ENCODE measurements around the gene PLB1.
A peak's percentile ranks its signal among the peaks of the same experiment; 100 is the strongest.

The PLB1 gene

DNA sequence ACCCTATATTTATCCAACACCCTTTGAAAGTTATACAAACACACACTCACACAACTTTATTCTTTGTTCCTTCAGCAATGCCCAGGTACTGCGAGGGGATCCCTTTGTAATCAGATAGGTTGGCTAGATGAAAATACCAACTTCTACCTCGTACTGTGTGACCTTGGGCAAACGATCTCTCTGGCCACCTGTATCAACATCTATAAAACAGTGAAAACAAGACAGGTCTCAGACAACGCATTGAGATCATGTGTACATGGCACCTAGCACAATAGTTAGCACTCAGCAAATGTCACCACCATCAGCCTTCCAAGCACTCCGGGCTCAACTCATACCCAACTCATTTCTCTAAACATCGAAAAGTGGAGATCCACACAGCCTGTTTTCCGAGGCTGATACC is 137.3 kb downstream of the PLB1 start:
- no peak for DNase-seq (ENCODE audit: low read depth in 1 of 2, low spot score in 1 of 2)
- no peak for TF ChIP-seq JUND (IDR thresholded peaks at IDR 0.05; ENCODE audit: low read depth)
- in situ Hi-C loops (cut with HindIII; ENCODE audit: low pct_unique_long_range_greater_than_20kb, low sequenced_read_pairs), result no loop called here

DNA sequence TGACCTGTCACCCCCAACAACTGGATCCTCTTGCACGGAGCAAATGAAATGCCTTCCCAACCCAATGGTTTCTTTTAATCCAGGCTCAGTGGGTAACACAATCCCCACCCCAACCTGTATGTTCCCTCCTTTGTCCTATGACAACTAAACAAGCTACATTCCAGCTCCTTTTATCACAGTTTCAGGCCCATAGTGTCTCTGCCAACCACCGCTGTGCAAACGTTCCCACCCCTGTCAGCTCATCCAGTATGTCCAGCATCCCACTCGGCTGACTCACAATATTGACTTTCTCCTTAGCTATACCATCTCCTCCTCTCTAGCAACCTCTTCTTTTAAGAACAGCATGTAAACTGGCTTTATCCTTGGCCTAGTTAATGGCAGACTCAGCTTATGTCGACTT is 137.9 kb downstream of the PLB1 start:
- no peak for TF ChIP-seq JUND (IDR thresholded peaks at IDR 0.05; ENCODE audit: low read depth)
- no peak for DNase-seq (ENCODE audit: low read depth in 1 of 2, low spot score in 1 of 2)
- in situ Hi-C loops (cut with HindIII; ENCODE audit: low pct_unique_long_range_greater_than_20kb, low sequenced_read_pairs), result no loop called here

DNA sequence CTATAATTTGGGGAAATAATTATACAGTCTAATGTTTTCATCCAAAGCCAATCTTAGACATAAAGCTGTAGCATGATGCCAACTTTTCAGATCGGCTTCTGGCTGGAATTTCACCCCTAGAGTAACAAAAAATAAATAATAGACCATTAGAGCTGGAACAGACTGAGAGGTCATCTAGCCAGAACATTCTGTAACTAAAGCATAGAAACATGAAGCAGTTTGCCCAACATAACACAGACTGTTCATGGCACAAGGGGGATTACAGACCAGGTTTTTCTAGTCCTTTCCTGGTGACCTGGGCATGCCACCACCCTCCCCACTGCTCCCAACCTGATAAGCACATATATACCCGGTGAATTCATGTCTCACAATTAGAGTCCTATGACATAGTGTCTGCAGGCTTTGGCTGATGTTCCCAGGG is 139.3 kb downstream of the PLB1 start:
- no peak for TF ChIP-seq JUND (IDR thresholded peaks at IDR 0.05; ENCODE audit: low read depth)
- in situ Hi-C loops (cut with HindIII; ENCODE audit: low pct_unique_long_range_greater_than_20kb, low sequenced_read_pairs), result no loop called here
- DNase-seq (ENCODE audit: low read depth in 1 of 2, low spot score in 1 of 2), result no peak

DNA sequence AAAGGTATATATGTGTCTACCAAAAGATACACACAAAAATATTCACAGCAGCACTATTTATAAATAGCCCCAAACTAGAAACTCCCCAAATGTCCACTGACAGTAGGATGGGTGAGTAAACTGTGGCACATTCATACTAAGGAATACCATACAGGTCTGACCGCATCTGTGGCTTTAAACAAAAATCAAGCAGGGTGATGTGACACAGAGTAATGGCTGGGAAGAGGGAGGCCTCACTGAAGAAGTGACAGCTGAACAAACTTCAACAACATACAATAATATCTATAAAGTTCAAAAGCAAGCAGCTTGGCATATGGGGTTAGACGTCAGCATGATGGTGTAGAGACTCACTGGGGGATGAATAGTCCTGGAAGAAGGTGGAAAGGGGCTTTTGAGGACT is 140.6 kb downstream of the PLB1 start:
- in situ Hi-C loops (cut with HindIII; ENCODE audit: low pct_unique_long_range_greater_than_20kb, low sequenced_read_pairs), result no loop called here
- no peak for TF ChIP-seq JUND (IDR thresholded peaks at IDR 0.05; ENCODE audit: low read depth)
- DNase-seq (ENCODE audit: low read depth in 1 of 2, low spot score in 1 of 2), result no peak

DNA sequence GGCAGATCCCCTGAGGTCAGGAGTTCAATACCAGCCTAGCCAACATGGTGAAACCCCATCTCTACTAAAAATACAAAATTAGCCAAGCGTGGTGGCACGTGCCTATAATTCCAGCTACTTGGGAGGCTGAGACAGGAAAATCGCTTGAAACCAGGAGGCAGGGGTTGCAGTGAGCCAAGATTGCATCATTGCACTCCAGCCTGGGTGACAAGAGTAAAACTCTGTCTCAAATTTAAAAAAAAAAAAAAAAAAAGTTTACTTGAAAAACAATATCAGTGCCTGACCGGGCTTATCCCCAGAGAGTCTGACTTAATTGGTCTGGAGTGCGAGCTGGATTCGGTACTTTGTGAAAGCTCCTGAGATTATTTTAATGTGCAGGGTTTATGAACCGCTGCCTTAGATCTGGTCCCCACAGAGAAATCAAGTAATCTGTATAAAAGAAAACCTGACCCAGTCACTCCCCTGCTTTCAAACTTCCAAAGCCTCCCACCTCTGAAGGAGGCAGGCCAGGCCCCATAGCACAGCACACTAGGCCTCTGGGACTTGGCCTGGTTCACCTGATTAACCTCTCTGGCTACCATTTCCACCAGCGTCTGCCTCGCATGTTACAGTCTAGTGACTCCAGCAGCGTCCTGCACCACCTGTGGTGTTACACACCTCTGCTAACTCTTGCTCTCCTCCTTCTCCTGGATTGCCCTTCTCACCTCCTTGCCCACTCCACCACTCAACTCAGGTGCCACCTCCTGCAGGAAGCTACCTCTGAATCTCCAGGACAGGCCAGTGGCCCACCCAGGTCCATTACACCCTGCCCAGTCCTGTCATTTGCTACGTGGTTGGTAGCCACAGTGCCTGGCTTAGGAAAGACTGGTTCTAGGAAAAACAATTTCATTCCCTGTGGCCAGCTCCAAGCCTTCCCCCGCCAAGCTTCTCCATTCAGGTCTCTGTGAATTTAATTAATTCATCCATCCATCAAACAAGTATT is 141.5 kb downstream of the PLB1 start:
- TF ChIP-seq JUND (IDR thresholded peaks at IDR 0.05; ENCODE audit: low read depth), result no peak

DNA sequence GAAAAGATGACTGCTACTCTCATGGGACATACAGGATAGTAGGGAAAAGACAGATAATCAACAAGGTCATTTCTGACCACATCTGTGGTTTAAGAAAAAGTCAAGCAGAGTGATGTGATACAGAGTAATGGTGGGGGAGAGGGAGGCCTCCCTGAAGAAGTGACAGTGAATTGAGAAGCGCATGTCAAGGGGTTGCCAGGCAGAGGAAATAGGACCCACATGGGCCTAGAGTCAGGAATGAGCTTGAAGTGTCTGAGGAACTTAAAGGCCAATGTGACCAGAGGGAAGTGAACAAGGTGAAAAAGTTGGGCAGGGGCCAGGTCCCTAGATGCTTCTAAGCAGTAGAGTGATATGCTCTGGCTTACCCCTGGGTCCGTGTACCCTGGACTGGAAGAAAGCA is 142.2 kb downstream of the PLB1 start:
- in situ Hi-C loops (cut with HindIII; ENCODE audit: low pct_unique_long_range_greater_than_20kb, low sequenced_read_pairs), result no loop called here
- TF ChIP-seq JUND (IDR thresholded peaks at IDR 0.05; ENCODE audit: low read depth), result no peak
- no peak for DNase-seq (ENCODE audit: low read depth in 1 of 2, low spot score in 1 of 2)

More for the DNA sequence above, 141.5 kb downstream of the PLB1 start:
- no peak for DNase-seq (ENCODE audit: low read depth in 1 of 2, low spot score in 1 of 2)
- in situ Hi-C loops (cut with HindIII; ENCODE audit: low pct_unique_long_range_greater_than_20kb, low sequenced_read_pairs), result no loop called here

DNA sequence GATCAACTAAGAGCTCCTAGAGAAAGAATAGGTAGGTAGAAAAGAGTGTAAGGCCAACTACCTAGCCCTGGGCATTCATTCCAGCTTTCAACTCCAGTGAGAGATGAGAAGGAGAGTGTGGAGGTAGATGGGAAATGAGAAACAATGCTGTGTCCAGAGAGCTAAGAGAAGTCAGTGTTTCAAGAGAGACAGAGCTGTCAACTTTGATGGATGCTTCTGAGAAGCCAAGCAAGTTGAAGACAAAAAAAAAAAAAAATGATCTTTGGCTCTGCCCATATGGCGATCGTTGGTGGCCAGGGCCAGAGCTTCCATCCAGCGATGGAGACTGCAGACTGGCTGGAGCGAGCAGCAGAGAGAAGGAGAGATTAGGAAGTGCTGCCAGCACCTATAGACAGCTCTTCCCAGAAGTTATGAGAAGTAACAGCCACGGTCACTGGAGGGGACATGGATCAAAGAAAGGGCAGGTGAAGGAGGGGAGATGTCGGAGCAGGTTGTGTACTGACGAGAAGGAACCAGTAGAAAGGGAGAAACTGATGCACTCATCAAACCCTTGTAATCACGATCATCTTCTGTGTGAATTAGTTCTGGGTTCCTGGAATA is 143.3 kb downstream of the PLB1 start:
- no peak for DNase-seq (ENCODE audit: low read depth in 1 of 2, low spot score in 1 of 2)
- no peak for TF ChIP-seq JUND (IDR thresholded peaks at IDR 0.05; ENCODE audit: low read depth)
- in situ Hi-C loops (cut with HindIII; ENCODE audit: low pct_unique_long_range_greater_than_20kb, low sequenced_read_pairs), result no loop called here

DNA sequence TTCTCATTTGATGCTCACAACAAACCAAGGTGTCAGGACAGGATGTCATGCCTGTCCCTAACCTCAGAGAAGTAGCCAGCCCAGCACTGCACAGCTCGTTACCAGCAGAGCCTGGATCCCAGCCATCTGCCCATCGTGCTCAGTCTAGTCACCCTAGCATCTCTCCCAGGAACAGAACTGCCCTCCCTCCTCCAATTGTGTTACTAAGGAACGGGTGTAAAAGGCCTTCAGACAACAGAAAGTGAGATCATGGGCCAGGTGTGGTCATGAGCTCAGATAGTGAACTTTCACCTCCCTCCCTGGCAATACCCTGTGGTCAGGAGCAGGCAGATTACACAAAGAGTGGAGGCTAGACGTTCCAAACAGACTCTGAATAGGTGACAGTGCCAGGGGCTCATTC is 144.0 kb downstream of the PLB1 start:
- in situ Hi-C loops (cut with HindIII; ENCODE audit: low pct_unique_long_range_greater_than_20kb, low sequenced_read_pairs), result no loop called here

DNA sequence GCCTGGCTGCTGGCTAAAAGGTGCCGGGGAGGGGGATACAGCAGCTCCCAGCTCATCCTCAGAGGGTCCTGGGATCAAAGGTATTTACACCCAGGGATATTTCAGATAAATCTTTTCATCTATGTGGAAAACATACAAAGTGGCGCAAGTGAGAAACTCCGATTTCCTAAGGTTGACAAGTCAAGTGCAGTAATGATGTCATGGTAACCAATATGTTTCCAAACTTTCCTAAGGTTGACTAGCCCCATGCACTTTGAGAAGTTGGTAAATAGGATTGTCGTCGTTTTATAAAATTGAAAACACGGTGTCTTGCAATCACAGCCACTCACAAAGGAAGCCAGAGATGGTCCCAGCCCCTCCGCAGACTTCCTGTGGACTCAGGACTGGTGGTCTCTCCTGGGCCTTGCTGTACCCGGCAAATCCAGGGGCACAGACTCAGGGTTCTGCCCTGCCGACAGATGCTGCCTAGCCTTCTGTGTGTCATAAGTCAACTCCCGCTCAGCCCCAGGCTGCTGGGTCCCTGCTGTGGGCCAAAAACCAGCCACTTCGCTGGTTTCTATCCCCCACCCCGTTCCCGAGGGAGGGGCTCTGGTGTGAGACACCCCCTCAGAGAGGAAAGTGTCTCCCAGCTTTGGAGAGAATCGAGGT is 144.5 kb downstream of the PLB1 start:
- DNase-seq (ENCODE audit: low read depth in 1 of 2, low spot score in 1 of 2), result no peak
- in situ Hi-C loops (cut with HindIII; ENCODE audit: low pct_unique_long_range_greater_than_20kb, low sequenced_read_pairs), result no loop called here
- TF ChIP-seq JUND (IDR thresholded peaks at IDR 0.05; ENCODE audit: low read depth), result no peak

More for the DNA sequence above, 144.0 kb downstream of the PLB1 start:
- no peak for DNase-seq (ENCODE audit: low read depth in 1 of 2, low spot score in 1 of 2)
- TF ChIP-seq JUND (IDR thresholded peaks at IDR 0.05; ENCODE audit: low read depth), result no peak

DNA sequence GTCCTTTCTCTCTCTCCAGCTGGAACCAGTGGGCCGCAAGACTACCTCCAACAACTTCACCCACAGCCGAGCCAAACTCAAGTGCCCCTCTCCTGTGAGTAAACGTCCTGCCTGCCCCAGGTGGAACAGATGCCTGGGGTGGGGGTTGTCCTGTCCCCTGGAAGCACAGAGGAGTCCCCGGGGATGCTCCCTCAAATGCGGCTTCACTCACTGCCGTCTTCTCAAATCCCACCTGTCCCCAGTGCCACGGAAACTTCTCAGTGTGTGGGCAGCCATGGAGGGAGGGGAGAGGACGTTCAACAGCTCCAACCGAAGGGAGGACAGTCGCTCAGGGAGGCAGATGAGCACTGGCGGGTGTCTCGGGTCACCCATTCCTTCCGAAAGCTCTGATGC is 145.0 kb downstream of the PLB1 start:
- no peak for TF ChIP-seq JUND (IDR thresholded peaks at IDR 0.05; ENCODE audit: low read depth)
- in situ Hi-C loops (cut with HindIII; ENCODE audit: low pct_unique_long_range_greater_than_20kb, low sequenced_read_pairs), result no loop called here
- no peak for DNase-seq (ENCODE audit: low read depth in 1 of 2, low spot score in 1 of 2)

DNA sequence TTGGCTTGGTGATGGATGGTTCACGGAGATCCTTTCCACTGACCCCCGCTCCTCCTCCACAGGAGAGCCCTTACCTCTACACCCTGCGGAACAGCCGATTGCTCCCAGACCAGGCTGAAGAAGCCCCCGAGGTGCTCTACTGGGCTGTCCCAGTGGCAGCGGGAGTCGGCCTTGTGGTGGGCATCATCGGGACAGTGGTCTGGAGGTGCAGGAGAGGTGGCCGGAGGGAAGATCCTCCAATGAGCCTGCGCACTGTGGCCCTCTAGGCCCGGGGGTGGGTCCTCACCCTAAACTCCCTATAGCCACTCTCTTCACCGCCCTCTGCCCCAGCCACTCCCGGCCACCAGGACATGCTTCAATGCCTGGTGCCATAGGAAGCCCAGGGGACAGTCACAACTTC is 146.9 kb downstream of the PLB1 start:
- in situ Hi-C loops (cut with HindIII; ENCODE audit: low pct_unique_long_range_greater_than_20kb, low sequenced_read_pairs), result no loop called here
- no peak for TF ChIP-seq JUND (IDR thresholded peaks at IDR 0.05; ENCODE audit: low read depth)
- no peak for DNase-seq (ENCODE audit: low read depth in 1 of 2, low spot score in 1 of 2)

DNA sequence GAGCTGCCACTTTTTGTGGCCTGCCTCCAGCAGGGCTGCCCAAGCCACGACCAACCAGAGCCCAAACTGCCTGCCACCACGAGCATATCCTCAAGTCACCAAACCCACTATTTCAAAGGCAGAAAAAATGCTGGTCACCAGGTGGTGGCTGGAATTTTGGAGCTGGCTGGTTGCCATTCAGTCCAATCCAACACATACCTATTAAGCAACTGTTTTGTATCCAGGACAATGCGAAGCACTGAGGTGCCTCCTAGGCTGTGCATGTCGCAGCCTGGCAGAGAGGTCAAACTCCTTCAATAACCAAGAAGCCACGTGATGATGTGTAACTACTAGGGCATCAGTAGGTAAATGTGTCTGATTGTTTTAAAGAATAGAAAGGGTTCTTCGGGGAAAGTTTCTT is 147.5 kb downstream of the PLB1 start:
- DNase-seq (ENCODE audit: low read depth in 1 of 2, low spot score in 1 of 2), result peak in 1 of 2 experiments; percentile 17
- no peak for TF ChIP-seq JUND (IDR thresholded peaks at IDR 0.05; ENCODE audit: low read depth)
- in situ Hi-C loops (cut with HindIII; ENCODE audit: low pct_unique_long_range_greater_than_20kb, low sequenced_read_pairs), result no loop called here

DNA sequence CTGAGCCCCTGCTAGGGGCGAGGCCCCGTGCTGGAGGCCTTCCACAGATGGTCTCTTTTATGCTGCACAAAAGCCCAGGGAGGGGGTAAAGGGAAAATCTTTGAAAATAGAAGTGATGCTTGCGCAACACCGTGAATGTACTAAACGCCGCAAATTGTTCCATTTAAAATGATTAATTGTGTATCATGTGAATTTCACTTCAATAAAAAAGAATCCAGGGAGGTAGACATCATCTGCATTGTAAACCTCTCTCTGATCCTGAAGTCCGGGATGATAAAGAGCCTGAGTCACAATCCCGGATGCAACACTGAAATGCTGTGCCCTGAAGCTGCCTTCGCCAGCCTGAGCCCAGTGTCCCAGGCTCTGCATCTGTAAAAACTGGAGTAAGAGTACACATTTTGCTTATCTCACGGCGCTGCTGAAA is 148.1 kb downstream of the PLB1 start:
- no peak for DNase-seq (ENCODE audit: low read depth in 1 of 2, low spot score in 1 of 2)
- in situ Hi-C loops (cut with HindIII; ENCODE audit: low pct_unique_long_range_greater_than_20kb, low sequenced_read_pairs), result no loop called here
- no peak for TF ChIP-seq JUND (IDR thresholded peaks at IDR 0.05; ENCODE audit: low read depth)
